ENCODE results near the gene SPIRE1. TPM values are rescaled to one million over a fixed set of nuclear protein-coding genes. Genes with fewer than 3 reads are reported as not detected.

Gene SPIRE1
- total and polyA plus RNA-seq, 2 of the 4 experiments (the other 2 are of a cell fraction): 11.6 to 31.4 TPM

DNA sequence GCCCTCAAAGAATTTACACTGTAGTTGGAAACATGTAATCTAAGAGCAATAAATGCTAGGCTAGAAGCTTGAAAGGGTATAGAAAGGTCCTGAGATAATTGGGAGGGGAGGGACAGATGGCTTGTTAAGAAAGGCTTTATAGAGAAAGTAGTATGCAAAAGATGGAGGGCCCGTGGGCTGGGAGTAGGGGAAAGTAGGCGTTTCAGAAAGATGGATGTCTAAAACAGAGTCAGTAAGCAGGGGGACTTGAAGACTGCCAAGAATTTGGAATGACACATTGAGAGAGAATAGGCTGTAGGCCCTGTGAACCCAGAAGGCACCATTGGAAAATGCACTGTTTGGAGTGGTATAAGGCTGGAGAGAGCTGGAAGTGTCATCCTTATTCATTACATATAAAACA lies 45.8 kb upstream of the SPIRE1 start:
- ChIA-PET CTCF (interaction anchor here (1.4 kb wide), 1 partner anchor 313 kb away, joined by 3 read pairs; no protein-coding TSS in a partner anchor), POLR2A (ENCODE audit: unreplicated experiment) (interaction anchor here (0.6 kb wide), 1 partner anchor 16 kb away, joined by 4 read pairs; no protein-coding TSS in a partner anchor)
- in situ Hi-C loops (cut with MboI; ENCODE audit: low sequenced_read_pairs) (no loop called here), dilution Hi-C loops (cut with HindIII; ENCODE audit: low sequenced_read_pairs, unreplicated experiment) (no loop called here), intact Hi-C loops (cut with micrococcal nuclease) (no loop called here)
- no peak overlapping the region for H2BK5ac ChIP-seq (ENCODE audit: low read depth, low read length, poor library complexity, severe bottlenecking)
- no peak overlapping the region for H3K14ac ChIP-seq (replicated peaks; ENCODE audit: low read depth, low read length)
- no peak overlapping the region for H2AK5ac ChIP-seq (ENCODE audit: low read depth, low read length)
- no peaks in the 10 kb centered on the region for H3K9me3 ChIP-seq (ENCODE audit: control insufficient read depth, insufficient read depth, low read length)
- H2BK20ac ChIP-seq (ENCODE audit: low read depth, low read length): no peak overlapping the region
- no peaks in the 10 kb centered on the region for H3K27me3 ChIP-seq (ENCODE audit: control insufficient read depth, insufficient read depth, low read length)
- no peak overlapping the region for H2AK9ac ChIP-seq (replicated peaks; ENCODE audit: low read depth, low read length, poor library complexity)
- H3K4me1 ChIP-seq (ENCODE audit: control insufficient read depth, insufficient read depth, low read length): peaks cover 4% of the 10 kb centered on the region; the same call in 1 of the 2 replicates
- peak overlapping the region; percentile 95 for H3K9ac ChIP-seq (ENCODE audit: low read depth, low read length)
- peak overlapping the region; percentile 2; the same call in 1 of the 2 replicates for H3K23ac ChIP-seq (ENCODE audit: low read depth, low read length)
- H3K36me3 ChIP-seq (ENCODE audit: control insufficient read depth, insufficient read depth, low read length): peaks cover 9% of the 10 kb centered on the region
- TSS peak; percentile 49 for BruUV-seq (replicated peaks)
- H2BK15ac ChIP-seq (ENCODE audit: low read depth, low read length): no peak overlapping the region
- ATAC-seq (ENCODE audit: low read depth) (no peak), DNase-seq (peak; percentile 46)
- peak overlapping the region; percentile 89 for H3K4me3 ChIP-seq (ENCODE audit: insufficient read depth, low read depth, low read length)
- H4K20me1 ChIP-seq (ENCODE audit: insufficient read depth, low read length): no peaks in the 10 kb centered on the region; the same call in 1 of the 2 replicates
- H3K27ac ChIP-seq (ENCODE audit: insufficient read depth, low read length): no peak overlapping the region
- no peak overlapping the region for H2BK120ac ChIP-seq (ENCODE audit: low read depth, low read length)
- H3K4me2 ChIP-seq (ENCODE audit: low read depth, low read length): peak overlapping the region; percentile 97
- no peak overlapping the region for H4K5ac ChIP-seq (ENCODE audit: low read depth, low read length)
- TF ChIP-seq SMC3 (IDR thresholded peaks at IDR 0.05; ENCODE audit: low read depth, low read length) (no peak), POLR2A (IDR thresholded peaks at IDR 0.05; ENCODE audit: low read depth, low read length) (no peak), NFE2L2 (IDR thresholded peaks at IDR 0.05; ENCODE audit: low read depth, low read length) (no peak), FOS (IDR thresholded peaks at IDR 0.05; ENCODE audit: low read depth, low read length) (no peak), RAD21 (IDR thresholded peaks at IDR 0.05; ENCODE audit: low read length) (no peak), CTCF (conservative IDR thresholded peaks at IDR 0.05; ENCODE audit: low read depth, low read length) (no peak), CEBPB (IDR thresholded peaks at IDR 0.05; ENCODE audit: low read depth, low read length) (no peak), USF2 (IDR thresholded peaks at IDR 0.05; ENCODE audit: low read depth, low read length) (no peak), MXI1 (IDR thresholded peaks at IDR 0.05; ENCODE audit: borderline replicate concordance, low read depth, low read length) (no peak)
- no peak overlapping the region; the same call in 1 of the 2 replicates for H3K4ac ChIP-seq (ENCODE audit: low read depth, low read length)
- no peak overlapping the region for H2AFZ ChIP-seq (replicated peaks; ENCODE audit: low read length, poor library complexity)
- H3K56ac ChIP-seq (ENCODE audit: extremely low read depth, insufficient read depth, low read length): no peak overlapping the region
- no peaks in the 10 kb centered on the region for H3K9me1 ChIP-seq (ENCODE audit: insufficient read depth, low read length)
- WGBS, 2 experiments (ENCODE audit: extremely low coverage in 2 of 2, insufficient read length in 1 of 2): 0% methylated on average over 1 of the region's 2 CpGs; no CpG with 5 or more reads in 1 of the 2 experiments
- no peak overlapping the region for H4K91ac ChIP-seq (ENCODE audit: insufficient read depth, low read depth, low read length)
- H3K18ac ChIP-seq (ENCODE audit: low read depth, low read length): no peak overlapping the region
- H4K8ac ChIP-seq (ENCODE audit: low read depth in 2 of 2, low read length in 2 of 2): no peak overlapping the region; a peak in 1 of 4 replicates
- H3K79me1 ChIP-seq (ENCODE audit: low read depth in 1 of 2, low read length in 2 of 2): peaks cover 21 to 37% of the 10 kb centered on the region in 2 experiments

Measured in IMR-90 (cell line).